RWPE2 (cell line): ENCODE data around the gene SLCO3A1.

ENCODE experiments used
- ATAC-seq: fragments of 200-7000 bp; cut with Tn5 transposase; 3 replicates; pipeline ENCODE4 v1.9.1; 2021; ENCODE audit warnings: low read depth
- DNase-seq: peaks from one replicate; pipeline ENCODE4 v3.0.0-alpha.2; 2020; ENCODE audit warnings: low spot score
- H3K27ac ChIP-seq: fragments of 450-650 bp; 2 replicates; pipeline ENCODE4 v1.5.1; 2017; ENCODE audit warnings: mild to moderate bottlenecking; ENCODE audit not compliant: poor library complexity, severe bottlenecking
- H3K27me3 ChIP-seq: fragments of 250-450 bp; sonication (Bioruptor Pico); 2 replicates; pipeline ENCODE4 v1.5.1; 2021; ENCODE audit warnings: mild to moderate bottlenecking, moderate library complexity; ENCODE audit not compliant: insufficient read depth, poor library complexity, severe bottlenecking
- H3K36me3 ChIP-seq: fragments of 250-450 bp; sonication (Bioruptor Pico); 2 replicates; pipeline ENCODE4 v1.5.1; 2020; ENCODE audit warnings: low read depth, mild to moderate bottlenecking, moderate library complexity
- H3K4me1 ChIP-seq: fragments of 250-450 bp; sonication (Bioruptor Pico); 2 replicates; pipeline ENCODE4 v1.5.1; 2021; ENCODE audit warnings: mild to moderate bottlenecking, moderate library complexity; ENCODE audit not compliant: insufficient read depth, poor library complexity, severe bottlenecking
- H3K4me3 ChIP-seq: fragments of 250-450 bp; sonication (Bioruptor Pico); 2 replicates; pipeline ENCODE4 v1.5.1; 2021; ENCODE audit warnings: mild to moderate bottlenecking, moderate library complexity; ENCODE audit not compliant: severe bottlenecking
- H3K9me3 ChIP-seq: fragments of 250-450 bp; sonication (Bioruptor Pico); 2 replicates; pipeline ENCODE4 v1.5.1; 2021; ENCODE audit warnings: mild to moderate bottlenecking, moderate library complexity; ENCODE audit not compliant: severe bottlenecking
- CTCF ChIP-seq: fragments of 450-650 bp; IDR thresholded peaks from one replicate; pipeline ENCODE4 v1.5.1; 2017; ENCODE audit warnings: mild to moderate bottlenecking, moderate library complexity; ENCODE audit not compliant: poor library complexity, severe bottlenecking

The SLCO3A1 gene

GRCh38 chr15:92122259-92122658, 268.8 kb downstream of the SLCO3A1 start:
- TF ChIP-seq CTCF, result no peak
- no peaks in the 10 kb centered on the region; the same call in 1 of the 2 replicates for H3K36me3 ChIP-seq
- no peak overlapping the region for H3K4me3 ChIP-seq
- H3K4me1 ChIP-seq, result peaks cover 10% of the 10 kb centered on the region
- no peaks in the 10 kb centered on the region for H3K9me3 ChIP-seq
- no peak overlapping the region for H3K27ac ChIP-seq
- DNase-seq (no peak), ATAC-seq (no peak)
- H3K27me3 ChIP-seq, result no peaks in the 10 kb centered on the region

- TF ChIP-seq CTCF, result no peak
- Histone ChIP-seq H3K9me3 (no peaks in the 10 kb centered on the region), H3K27ac (no peak overlapping the region), H3K36me3 (no peaks in the 10 kb centered on the region; the same call in 1 of the 2 replicates), H3K4me3 (no peak overlapping the region), H3K4me1 (no peaks in the 10 kb centered on the region), H3K27me3 (no peaks in the 10 kb centered on the region)
- ATAC-seq (no peak), DNase-seq (no peak)
Measured at GRCh38 chr15:92123962-92124656, 270.6 kb downstream of the SLCO3A1 start.

- DNase-seq (no peak), ATAC-seq (no peak)
- H3K27ac ChIP-seq, result no peak overlapping the region
- H3K4me3 ChIP-seq, result no peak overlapping the region
- no peaks in the 10 kb centered on the region for H3K4me1 ChIP-seq
- H3K36me3 ChIP-seq, result no peaks in the 10 kb centered on the region; the same call in 1 of the 2 replicates
- H3K27me3 ChIP-seq, result no peaks in the 10 kb centered on the region
- no peaks in the 10 kb centered on the region for H3K9me3 ChIP-seq
- TF ChIP-seq CTCF, result no peak
Measured at GRCh38 chr15:92124657-92125010, 271.1 kb downstream of the SLCO3A1 start.

- DNase-seq (no peak), ATAC-seq (no peak)
- TF ChIP-seq CTCF, result no peak
Measured at GRCh38 chr15:92128788-92129187, 275.3 kb downstream of the SLCO3A1 start.

GRCh38 chr15:92130244-92130643, 276.7 kb downstream of the SLCO3A1 start:
- H3K4me1 ChIP-seq, result peaks cover 10% of the 10 kb centered on the region
- ATAC-seq (peak; percentile 55), DNase-seq (no peak)
- H3K4me3 ChIP-seq, result no peak overlapping the region
- H3K36me3 ChIP-seq, result no peaks in the 10 kb centered on the region
- no peaks in the 10 kb centered on the region for H3K9me3 ChIP-seq
- TF ChIP-seq CTCF, result no peak
- no peaks in the 10 kb centered on the region for H3K27me3 ChIP-seq
- peak overlapping the region; percentile 9 for H3K27ac ChIP-seq

More at GRCh38 chr15:92128788-92129187, 275.3 kb downstream of the SLCO3A1 start:
- Histone ChIP-seq H3K4me1 (peaks cover 10% of the 10 kb centered on the region), H3K9me3 (no peaks in the 10 kb centered on the region), H3K36me3 (no peaks in the 10 kb centered on the region), H3K27ac (no peak overlapping the region), H3K4me3 (no peak overlapping the region), H3K27me3 (no peaks in the 10 kb centered on the region)
